AG08395 (cell line): ENCODE data around the gene ERC2.

Experiments
- DNase-seq: peaks from one replicate; pipeline ENCODE4 v3.0.0; 2012; ENCODE audit warnings: mixed read lengths, low spot score

Gene ERC2

GRCh38 chr3:56251343-56251945 is 216.8 kb downstream of the ERC2 start:
- peak; percentile 71 for DNase-seq

- no peak for DNase-seq
Observed at GRCh38 chr3:56248021-56248420, 220.2 kb downstream of the ERC2 start.

GRCh38 chr3:56238299-56238698 is 230.0 kb downstream of the ERC2 start:
- no peak for DNase-seq

- DNase-seq, result no peak
Observed at GRCh38 chr3:56233742-56234141, 234.5 kb downstream of the ERC2 start.

- no peak for DNase-seq
Observed at GRCh38 chr3:56229311-56229710, 239.0 kb downstream of the ERC2 start.

GRCh38 chr3:56222866-56223265 is 245.4 kb downstream of the ERC2 start:
- no peak for DNase-seq

GRCh38 chr3:56219894-56220805 is 248.1 kb downstream of the ERC2 start:
- DNase-seq, result no peak

GRCh38 chr3:56209982-56210751 is 258.1 kb downstream of the ERC2 start:
- DNase-seq, result no peak

- no peak for DNase-seq
Observed at GRCh38 chr3:56207922-56208321, 260.3 kb downstream of the ERC2 start.

- no peak for DNase-seq
Observed at GRCh38 chr3:56205406-56205805, 262.9 kb downstream of the ERC2 start.

GRCh38 chr3:56202997-56203396 is 265.3 kb downstream of the ERC2 start:
- DNase-seq, result no peak

GRCh38 chr3:56201407-56201806 is 266.9 kb downstream of the ERC2 start:
- no peak for DNase-seq

- no peak for DNase-seq
Observed at GRCh38 chr3:56200251-56200650, 268.0 kb downstream of the ERC2 start.

- no peak for DNase-seq
Observed at GRCh38 chr3:56197991-56198390, 270.3 kb downstream of the ERC2 start.

GRCh38 chr3:56197259-56197965 is 270.9 kb downstream of the ERC2 start:
- DNase-seq, result no peak

GRCh38 chr3:56196700-56197099 is 271.6 kb downstream of the ERC2 start:
- DNase-seq, result no peak

GRCh38 chr3:56193519-56193918 is 274.7 kb downstream of the ERC2 start:
- no peak for DNase-seq

- DNase-seq, result no peak
Observed at GRCh38 chr3:56192001-56192400, 276.3 kb downstream of the ERC2 start.

GRCh38 chr3:56190771-56191305 is 277.4 kb downstream of the ERC2 start:
- no peak for DNase-seq

- no peak for DNase-seq
Observed at GRCh38 chr3:56190130-56190529, 278.1 kb downstream of the ERC2 start.

GRCh38 chr3:56189536-56189935 is 278.7 kb downstream of the ERC2 start:
- DNase-seq, result no peak

GRCh38 chr3:56188201-56188600 is 280.1 kb downstream of the ERC2 start:
- DNase-seq, result no peak
